GM20431 (cell line): Measurements from ENCODE around the gene PTCHD1.

Experiments
- in situ Hi-C: fragments of 300-500 bp; cut with MseI, MboI; formaldehyde crosslinking; loops from one replicate; pipeline ENCODE4 v1.15.0; 2020; ENCODE audit warnings: low sequenced_read_pairs; ENCODE audit not compliant: unreplicated experiment

Gene PTCHD1

GRCh38 chrX:23344238-23344903 lies 9.7 kb downstream of the PTCHD1 start:
- in situ Hi-C loops, result no loop called here

GRCh38 chrX:23344904-23345271 lies 10.2 kb downstream of the PTCHD1 start:
- in situ Hi-C loops, result no loop called here

- in situ Hi-C loops, result no loop called here
Measured at GRCh38 chrX:23356189-23356588, 21.5 kb downstream of the PTCHD1 start.

GRCh38 chrX:23364416-23364815 lies 29.8 kb downstream of the PTCHD1 start:
- in situ Hi-C loops, result no loop called here

GRCh38 chrX:23365541-23365940 lies 30.9 kb downstream of the PTCHD1 start:
- in situ Hi-C loops, result no loop called here

- in situ Hi-C loops, result no loop called here
Measured at GRCh38 chrX:23366914-23367313, 32.3 kb downstream of the PTCHD1 start.

GRCh38 chrX:23369027-23369426 lies 34.4 kb downstream of the PTCHD1 start:
- in situ Hi-C loops, result no loop called here

- in situ Hi-C loops, result no loop called here
Measured at GRCh38 chrX:23372220-23372902, 37.7 kb downstream of the PTCHD1 start.

- in situ Hi-C loops, result no loop called here
Measured at GRCh38 chrX:23373129-23373804, 38.6 kb downstream of the PTCHD1 start.

- in situ Hi-C loops, result no loop called here
Measured at GRCh38 chrX:23374291-23374690, 39.6 kb downstream of the PTCHD1 start.

- in situ Hi-C loops, result no loop called here
Measured at GRCh38 chrX:23376581-23376980, 41.9 kb downstream of the PTCHD1 start.

- in situ Hi-C loops, result no loop called here
Measured at GRCh38 chrX:23380581-23380980, 45.9 kb downstream of the PTCHD1 start.

- in situ Hi-C loops, result no loop called here
Measured at GRCh38 chrX:23381099-23382087, 46.7 kb downstream of the PTCHD1 start.

GRCh38 chrX:23382572-23382971 lies 47.9 kb downstream of the PTCHD1 start:
- in situ Hi-C loops, result no loop called here

- in situ Hi-C loops, result no loop called here
Measured at GRCh38 chrX:23383411-23383810, 48.8 kb downstream of the PTCHD1 start.

- in situ Hi-C loops, result no loop called here
Measured at GRCh38 chrX:23385242-23385641, 50.6 kb downstream of the PTCHD1 start.

- in situ Hi-C loops, result no loop called here
Measured at GRCh38 chrX:23386260-23386659, 51.6 kb downstream of the PTCHD1 start.

- in situ Hi-C loops, result no loop called here
Measured at GRCh38 chrX:23386726-23387125, 52.1 kb downstream of the PTCHD1 start.

- in situ Hi-C loops, result no loop called here
Measured at GRCh38 chrX:23387550-23388184, 53.0 kb downstream of the PTCHD1 start.
